GM12891 (cell line): ENCODE results near the gene FAM89B.

ENCODE experiments used
- PAX5 ChIP-seq: IDR thresholded peaks from 2 replicates; pipeline ENCODE4 v1.6.1; 2011; ENCODE audit warnings: low read length, moderate library complexity, mild to moderate bottlenecking; ENCODE audit not compliant: insufficient read depth, severe bottlenecking
- POLR2A ChIP-seq: IDR thresholded peaks from 2 replicates; pipeline ENCODE4 v1.6.1; 2011; ENCODE audit warnings: low read depth, low read length, control low read depth
- POLR2AphosphoS5 ChIP-seq: IDR thresholded peaks from 2 replicates; pipeline ENCODE4 v1.6.1; 2011; ENCODE audit warnings: low read depth, low read length, control low read depth
- TAF1 ChIP-seq: IDR thresholded peaks from 2 replicates; pipeline ENCODE4 v1.6.1; 2011; ENCODE audit warnings: low read depth, low read length, control low read depth

- TF ChIP-seq POLR2AphosphoS5 (no peak), POLR2A (no peak), TAF1 (no peak), PAX5 (no peak)
Observed at GRCh38 chr11:65553301-65554001, 18.9 kb upstream of the FAM89B start.
